Mesendoderm (in vitro differentiated cells): ENCODE results near the gene POLRMT.

Experiments
- DNase-seq: peaks from one replicate; pipeline ENCODE4 v3.0.0; 2013
- H2AK5ac ChIP-seq: 2 replicates; pipeline ENCODE4 v1.6.1; 2013; ENCODE audit warnings: low read length, inconsistent platforms
- H2BK120ac ChIP-seq: 2 replicates; pipeline ENCODE4 v1.6.1; 2013; ENCODE audit warnings: low read depth, mild to moderate bottlenecking, low read length, moderate library complexity, mixed read lengths
- H2BK15ac ChIP-seq: replicated peaks from 2 replicates; pipeline ENCODE4 v1.6.1; 2013; ENCODE audit warnings: low read depth, mild to moderate bottlenecking, moderate library complexity
- H2BK5ac ChIP-seq: 2 replicates; pipeline ENCODE4 v1.6.1; 2013; ENCODE audit warnings: low read length, inconsistent platforms
- H3K18ac ChIP-seq: 2 replicates; pipeline ENCODE4 v1.6.1; 2013; ENCODE audit warnings: mild to moderate bottlenecking, low read length, mixed read lengths
- H3K23ac ChIP-seq: one replicate; pipeline ENCODE4 v1.6.1; 2013; ENCODE audit warnings: low read length
- H3K27ac ChIP-seq: 2 replicates; pipeline ENCODE4 v1.5.1; 2013; ENCODE audit warnings: low read depth, mild to moderate bottlenecking, inconsistent platforms, low read length, moderate library complexity
- H3K27me3 ChIP-seq: 2 replicates; pipeline ENCODE4 v1.6.1; 2013; ENCODE audit warnings: low read length, control low read depth, mild to moderate bottlenecking, inconsistent platforms; ENCODE audit not compliant: insufficient read depth, poor library complexity
- H3K36me3 ChIP-seq: 2 replicates; pipeline ENCODE4 v1.6.1; 2013; ENCODE audit warnings: low read length, inconsistent platforms; ENCODE audit not compliant: control insufficient read depth, insufficient read depth
- H3K4ac ChIP-seq: one replicate; pipeline ENCODE4 v1.6.1; 2013; ENCODE audit warnings: low read depth, mild to moderate bottlenecking, low read length, moderate library complexity
- H3K4me1 ChIP-seq: 2 replicates; pipeline ENCODE4 v1.6.1; 2013; ENCODE audit warnings: low read depth, low read length, inconsistent platforms; ENCODE audit not compliant: control insufficient read depth
- H3K4me2 ChIP-seq: 2 replicates; pipeline ENCODE4 v1.6.1; 2013; ENCODE audit warnings: low read length
- H3K4me3 ChIP-seq: 2 replicates; pipeline ENCODE4 v1.5.1; 2013; ENCODE audit warnings: mild to moderate bottlenecking, low read length
- H3K56ac ChIP-seq: one replicate; pipeline ENCODE4 v1.6.1; 2013; ENCODE audit warnings: low read length
- H3K79me1 ChIP-seq: 2 replicates; pipeline ENCODE4 v1.6.1; 2013; ENCODE audit warnings: low read length, inconsistent platforms
- H3K79me2 ChIP-seq: 2 replicates; pipeline ENCODE4 v1.6.1; 2013; ENCODE audit warnings: mild to moderate bottlenecking, low read length; ENCODE audit not compliant: control insufficient read depth, insufficient read depth
- H3K9ac ChIP-seq: 2 replicates; pipeline ENCODE4 v1.6.1; 2013; ENCODE audit warnings: low read length, inconsistent platforms
- H4K5ac ChIP-seq: one replicate; pipeline ENCODE4 v1.6.1; 2013; ENCODE audit warnings: low read length
- H4K8ac ChIP-seq: one replicate; pipeline ENCODE4 v1.6.1; 2013; ENCODE audit warnings: low read depth, mild to moderate bottlenecking, control low read depth, low read length, moderate library complexity
- WGBS: extraction: QIAGEN DNeasy Blood & Tissue Kit; methylation state at CpG from one replicate; pipeline ENCODE4 v1.1.7; 2013; ENCODE audit warnings: low lambda C conversion rate, missing lambda C conversion rate; ENCODE audit not compliant: insufficient coverage; ENCODE audit errors: extremely low coverage; 5-methylcytosine and 5-hydroxymethylcytosine counted together

POLRMT gene

DNA sequence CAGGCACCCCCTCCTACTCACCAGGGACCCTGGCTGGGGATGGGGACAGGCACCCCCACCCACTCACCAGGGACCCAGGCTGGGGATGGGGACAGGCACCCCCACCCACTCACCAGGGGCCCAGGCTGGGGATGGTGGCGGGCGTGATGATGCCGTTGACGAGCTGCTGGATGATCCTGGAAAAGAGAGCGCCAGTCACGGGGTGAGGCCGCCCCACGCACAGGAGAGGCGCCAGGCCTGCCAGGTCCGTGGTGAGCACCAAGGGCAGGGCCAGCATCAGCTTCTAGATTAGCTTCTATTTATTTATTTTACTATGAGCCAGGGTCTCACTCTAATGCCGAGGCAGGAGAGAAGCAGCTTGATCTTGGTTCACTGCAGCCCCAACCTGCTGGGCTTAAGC lies 16.8 kb upstream of the POLRMT start:
- Histone ChIP-seq H3K79me1 (peaks cover 4% of the 10 kb centered on the region), H4K5ac (no peak overlapping the region), H3K27me3 (no peaks in the 10 kb centered on the region), H3K79me2 (peaks cover 23% of the 10 kb centered on the region), H3K4me3 (no peak overlapping the region), H3K23ac (no peak overlapping the region), H2AK5ac (no peak overlapping the region), H3K27ac (no peak overlapping the region), H3K4me2 (no peak overlapping the region), H3K18ac (no peak overlapping the region), H4K8ac (no peak overlapping the region), H3K4ac (no peak overlapping the region), H3K4me1 (no peaks in the 10 kb centered on the region), H3K9ac (no peak overlapping the region), H3K36me3 (peaks cover 9% of the 10 kb centered on the region), H2BK15ac (no peak overlapping the region), H2BK5ac (no peak overlapping the region), H2BK120ac (no peak overlapping the region), H3K56ac (no peak overlapping the region)
- whole genome bisulfite sequencing, result no CpG with 5 or more reads among the region's 11 CpGs
- DNase-seq, result no peak

GRCh38 chr19:648904-649801 lies 15.8 kb upstream of the POLRMT start:
- no peak overlapping the region for H3K27ac ChIP-seq
- H4K8ac ChIP-seq, result no peak overlapping the region
- H2AK5ac ChIP-seq, result no peak overlapping the region
- peaks cover 9% of the 10 kb centered on the region for H3K36me3 ChIP-seq
- H3K4me1 ChIP-seq, result no peaks in the 10 kb centered on the region
- no peak overlapping the region for H3K56ac ChIP-seq
- no peak overlapping the region for H2BK5ac ChIP-seq
- H3K27me3 ChIP-seq, result no peaks in the 10 kb centered on the region
- no CpG with 5 or more reads among the region's 53 CpGs for WGBS
- no peak overlapping the region for H3K4me3 ChIP-seq
- peaks cover 18% of the 10 kb centered on the region for H3K79me2 ChIP-seq
- H2BK15ac ChIP-seq, result no peak overlapping the region
- DNase-seq, result no peak
- no peak overlapping the region for H2BK120ac ChIP-seq
- no peak overlapping the region for H3K4me2 ChIP-seq
- peaks cover 4% of the 10 kb centered on the region for H3K79me1 ChIP-seq
- H3K9ac ChIP-seq, result no peak overlapping the region
- H3K18ac ChIP-seq, result no peak overlapping the region
- H3K23ac ChIP-seq, result no peak overlapping the region
- H3K4ac ChIP-seq, result no peak overlapping the region
- H4K5ac ChIP-seq, result no peak overlapping the region

DNA sequence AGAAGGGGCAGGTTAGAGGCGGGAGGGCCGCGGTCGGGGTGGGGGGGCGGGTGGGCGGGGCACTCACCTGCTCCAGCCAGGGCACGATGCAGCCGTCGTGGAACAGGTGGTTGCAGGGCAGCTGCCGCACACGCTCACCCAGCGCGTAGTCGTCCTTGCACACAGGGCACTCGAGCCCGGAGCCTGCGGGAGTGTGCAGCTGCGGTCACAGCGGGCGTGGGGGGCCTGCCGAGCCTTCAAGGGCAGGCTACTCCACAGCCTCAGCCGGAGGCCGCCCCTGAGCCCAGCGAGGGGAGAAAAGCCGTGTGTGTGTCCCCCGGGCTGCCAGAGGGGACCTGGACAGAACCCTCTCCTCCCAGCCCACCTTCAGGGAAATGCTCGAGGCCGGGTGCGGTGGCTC lies 15.0 kb upstream of the POLRMT start:
- H3K79me1 ChIP-seq, result no peaks in the 10 kb centered on the region
- no peak overlapping the region for H2BK15ac ChIP-seq
- H3K4me2 ChIP-seq, result no peak overlapping the region
- H2BK5ac ChIP-seq, result no peak overlapping the region
- no CpG with 5 or more reads among the region's 29 CpGs for WGBS
- no peak overlapping the region for H3K27ac ChIP-seq
- no peaks in the 10 kb centered on the region for H3K4me1 ChIP-seq
- H3K4ac ChIP-seq, result no peak overlapping the region
- no peak overlapping the region for H3K23ac ChIP-seq
- H3K18ac ChIP-seq, result no peak overlapping the region
- no peak for DNase-seq
- peaks cover 9% of the 10 kb centered on the region for H3K79me2 ChIP-seq
- no peak overlapping the region for H2AK5ac ChIP-seq
- no peak overlapping the region for H3K9ac ChIP-seq
- no peak overlapping the region for H3K4me3 ChIP-seq
- no peak overlapping the region for H4K8ac ChIP-seq
- peaks cover 9% of the 10 kb centered on the region for H3K36me3 ChIP-seq
- H4K5ac ChIP-seq, result no peak overlapping the region
- no peak overlapping the region for H2BK120ac ChIP-seq
- H3K56ac ChIP-seq, result no peak overlapping the region
- no peaks in the 10 kb centered on the region for H3K27me3 ChIP-seq

DNA sequence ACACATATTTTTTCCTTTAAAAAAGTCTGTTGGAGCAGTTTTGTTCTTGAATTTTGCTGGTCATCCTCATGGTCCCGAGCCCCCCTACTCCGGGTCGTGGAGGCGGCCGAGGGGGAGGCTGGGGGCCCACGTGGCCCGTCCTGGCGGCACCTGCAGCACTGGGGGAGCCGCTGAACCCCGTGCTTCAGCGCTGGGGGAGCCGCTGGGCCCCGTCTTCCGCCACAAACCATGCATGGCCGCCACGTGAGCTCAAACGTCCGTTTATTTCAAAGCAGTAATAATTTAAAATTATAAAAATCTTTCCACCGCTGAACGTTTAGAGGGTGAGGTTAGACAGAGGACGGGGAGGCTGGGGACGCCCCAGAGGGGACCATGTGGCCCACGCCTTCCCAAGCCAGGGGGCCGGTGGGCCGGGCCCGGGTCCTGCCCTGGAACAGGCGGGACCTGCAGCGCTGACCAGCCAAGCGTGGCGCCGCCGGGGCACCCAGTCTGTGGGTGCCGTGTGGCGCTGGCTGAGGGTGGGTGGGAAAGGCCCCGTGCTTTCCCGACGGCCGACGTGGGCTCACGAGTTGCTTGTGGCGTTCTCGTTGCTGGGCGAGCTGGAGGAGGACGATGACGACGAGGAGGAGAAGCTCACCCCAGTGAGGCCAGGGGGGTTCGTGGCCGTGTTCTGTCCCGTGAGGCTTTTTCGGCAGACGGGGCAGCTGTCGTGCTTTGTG lies 14.4 kb upstream of the POLRMT start:
- Histone ChIP-seq H3K56ac (no peak overlapping the region), H3K27me3 (no peaks in the 10 kb centered on the region), H4K5ac (no peak overlapping the region), H3K79me2 (peaks cover 4% of the 10 kb centered on the region), H3K27ac (no peak overlapping the region), H3K79me1 (no peaks in the 10 kb centered on the region), H2BK120ac (no peak overlapping the region), H3K23ac (no peak overlapping the region), H3K4me1 (no peaks in the 10 kb centered on the region), H3K18ac (no peak overlapping the region), H3K4me2 (no peak overlapping the region), H2AK5ac (no peak overlapping the region), H3K36me3 (peaks cover 9% of the 10 kb centered on the region), H3K4ac (no peak overlapping the region), H3K9ac (no peak overlapping the region), H3K4me3 (no peak overlapping the region), H4K8ac (no peak overlapping the region), H2BK5ac (no peak overlapping the region), H2BK15ac (no peak overlapping the region)
- DNase-seq, result no peak
- WGBS, result no CpG with 5 or more reads among the region's 52 CpGs

GRCh38 chr19:646779-647565 lies 13.6 kb upstream of the POLRMT start:
- no peaks in the 10 kb centered on the region for H3K4me1 ChIP-seq
- no peak for DNase-seq
- H3K9ac ChIP-seq, result no peak overlapping the region
- WGBS, result no CpG with 5 or more reads among the region's 48 CpGs
- no peak overlapping the region for H3K56ac ChIP-seq
- H3K27ac ChIP-seq, result no peak overlapping the region
- H3K18ac ChIP-seq, result no peak overlapping the region
- no peak overlapping the region for H3K4me3 ChIP-seq
- peaks cover 9% of the 10 kb centered on the region for H3K36me3 ChIP-seq
- no peak overlapping the region for H3K23ac ChIP-seq
- no peak overlapping the region for H2BK15ac ChIP-seq
- H4K5ac ChIP-seq, result no peak overlapping the region
- no peak overlapping the region for H2BK120ac ChIP-seq
- no peak overlapping the region for H2BK5ac ChIP-seq
- H4K8ac ChIP-seq, result no peak overlapping the region
- H3K79me2 ChIP-seq, result no peaks in the 10 kb centered on the region
- H3K27me3 ChIP-seq, result no peaks in the 10 kb centered on the region
- H3K79me1 ChIP-seq, result no peaks in the 10 kb centered on the region
- no peak overlapping the region for H2AK5ac ChIP-seq
- no peak overlapping the region for H3K4me2 ChIP-seq
- no peak overlapping the region for H3K4ac ChIP-seq
